Measurements from ENCODE around the gene CPSF4L.

Gene CPSF4L

DNA sequence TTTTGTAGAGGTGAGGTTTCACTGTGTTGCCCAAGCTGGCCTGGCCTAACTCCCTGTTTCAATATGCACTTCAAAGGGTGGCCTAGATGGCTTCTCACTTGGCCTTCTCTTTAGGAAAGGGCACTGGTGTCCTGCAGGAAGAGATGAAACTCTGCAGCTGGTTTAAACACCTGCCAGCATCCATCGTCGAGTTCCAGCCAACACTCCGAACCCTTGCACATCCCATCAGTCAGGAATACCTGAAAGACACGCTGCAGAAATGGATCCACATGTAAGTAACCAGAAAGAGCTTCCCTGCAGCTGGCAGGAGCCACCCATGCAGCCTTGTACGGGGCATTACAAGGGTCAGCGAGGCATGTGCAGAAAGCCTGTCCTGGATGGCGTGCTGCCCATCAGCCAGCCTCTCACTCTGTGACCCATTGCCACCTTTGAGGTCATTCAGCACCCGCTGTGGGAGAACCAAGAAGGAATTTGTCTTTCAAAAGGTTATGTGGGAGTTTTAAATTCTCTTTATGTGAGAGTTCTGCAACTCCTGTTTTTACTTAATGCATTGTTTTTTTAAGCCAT, 61.8 kb downstream of the CPSF4L start:
- no peak for DNase-seq

DNA sequence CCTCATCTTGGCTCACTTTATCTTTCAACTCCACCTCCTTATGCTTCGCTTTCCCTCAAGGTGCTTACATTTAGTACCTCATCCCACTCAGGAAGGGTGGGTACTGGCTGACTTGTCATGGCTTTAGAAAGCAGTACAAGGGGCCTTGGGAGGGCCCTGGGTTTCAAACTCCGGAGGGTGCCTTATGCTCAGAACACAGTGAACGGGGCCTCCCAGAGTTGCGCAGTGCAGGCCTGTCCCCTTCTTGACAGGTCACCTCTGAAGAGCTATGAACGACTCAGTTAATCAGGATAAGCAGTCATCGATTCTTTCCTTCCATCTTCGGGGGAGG, 62.8 kb downstream of the CPSF4L start:
- DNase-seq, result no peak

All from activated CD4-positive, alpha-beta T cell treated with anti-CD3 and anti-CD28 coated beads, Interleukin-2, amount 50 U/mL, for 4 hours (primary cell).